MM.1S (cell line): ENCODE data around the gene ARHGEF10L.

Source experiments
- CTCF ChIP-seq: fragments of 300-600 bp; sonication (generic); IDR thresholded peaks from 2 replicates; pipeline ENCODE4 v1.5.1; 2016; ENCODE audit warnings: antibody characterized with exemption, low read length, mixed read lengths
- EZH2 ChIP-seq: fragments of 300-600 bp; sonication (generic); optimal IDR thresholded peaks from 2 replicates; pipeline ENCODE3; 2017; ENCODE audit warnings: low read depth, mild to moderate bottlenecking, antibody characterized with exemption, low read length, mixed read lengths

GRCh38 chr1:17577907-17578297 lies 38.4 kb downstream of the ARHGEF10L start:
- TF ChIP-seq CTCF (no peak), EZH2 (no peak)
